CD14-positive monocyte (primary cell): ENCODE results near the gene RAPGEFL1. TPM values are rescaled to one million over a fixed set of nuclear protein-coding genes. Genes with fewer than 3 reads are reported as not detected.

Experiments
- DNase-seq, 3 donors: peaks; one replicate each; pipeline ENCODE4 v3.0.0-alpha.2; 2011 to 2022
- H2AFZ ChIP-seq: 2 replicates; pipeline ENCODE4 v1.6.0; 2012; ENCODE audit warnings: mild to moderate bottlenecking, low read depth, low read length, inconsistent platforms; ENCODE audit not compliant: insufficient read depth, poor library complexity, severe bottlenecking
- H3K27ac ChIP-seq, 2 donors: 1 replicate in 1 of 2; 2 replicates in 1 of 2; pipeline ENCODE4 v1.5.1; 2012 to 2013; ENCODE audit warnings: low read length in 2 of 2, control low read depth in 1 of 2, inconsistent platforms in 1 of 2, low read depth in 1 of 2, mild to moderate bottlenecking in 1 of 2
- H3K27me3 ChIP-seq, 2 donors: one replicate each; pipeline versions ENCODE4 v1.6.0 to v1.6.1; 2011 to 2013; ENCODE audit warnings: low read length in 2 of 2; ENCODE audit not compliant: control insufficient read depth in 2 of 2, insufficient read depth in 2 of 2
- H3K36me3 ChIP-seq, 2 donors: replicated peaks in 1 of 2; 1 replicate in 1 of 2; 2 replicates in 1 of 2; pipeline versions ENCODE4 v1.5.1 to v1.6.1; 2012 to 2013; ENCODE audit warnings: low read length in 2 of 2, control low read depth in 1 of 2, inconsistent platforms in 1 of 2, mild to moderate bottlenecking in 1 of 2; ENCODE audit not compliant: insufficient read depth in 2 of 2, control insufficient read depth in 1 of 2
- H3K4me1 ChIP-seq, 2 donors: 1 replicate in 1 of 2; 2 replicates in 1 of 2; pipeline versions ENCODE4 v1.5.1 to v1.6.1; 2012 to 2013; ENCODE audit warnings: low read length in 2 of 2, control low read depth in 1 of 2, inconsistent platforms in 1 of 2, mild to moderate bottlenecking in 1 of 2, moderate library complexity in 1 of 2; ENCODE audit not compliant: insufficient read depth in 2 of 2, control insufficient read depth in 1 of 2
- H3K4me2 ChIP-seq: replicated peaks from 2 replicates; pipeline ENCODE3; 2012; ENCODE audit warnings: low read length, moderate library complexity, mild to moderate bottlenecking; ENCODE audit not compliant: poor library complexity, severe bottlenecking; ENCODE audit errors: extremely low read depth
- H3K4me3 ChIP-seq, 3 experiments: fragments of 200-600 bp in 1 of 3; sonication (generic) in 1 of 3; replicated peaks in 1 of 3; 1 replicate in 2 of 3; 2 replicates in 1 of 3; pipeline ENCODE4 v1.5.1; 2011 to 2013; ENCODE audit warnings: low read length in 3 of 3, mild to moderate bottlenecking in 3 of 3, control low read depth in 2 of 3, low read depth in 2 of 3, inconsistent platforms in 1 of 3, moderate library complexity in 1 of 3
- H3K79me2 ChIP-seq: 2 replicates; pipeline ENCODE4 v1.6.0; 2012; ENCODE audit warnings: mild to moderate bottlenecking, control low read depth, inconsistent platforms, low read length, moderate library complexity; ENCODE audit not compliant: insufficient read depth
- H3K9ac ChIP-seq: 2 replicates; pipeline ENCODE4 v1.6.0; 2017; ENCODE audit warnings: low read length, mild to moderate bottlenecking; ENCODE audit not compliant: insufficient read depth, poor library complexity, severe bottlenecking
- H3K9me3 ChIP-seq, 2 donors: replicated peaks in 1 of 2; 1 replicate in 1 of 2; 2 replicates in 1 of 2; pipeline versions ENCODE4 v1.5.1 to v1.6.1; 2012 to 2013; ENCODE audit warnings: low read length in 2 of 2, control low read depth in 1 of 2; ENCODE audit not compliant: control insufficient read depth in 1 of 2, insufficient read depth in 1 of 2
- H4K20me1 ChIP-seq: 2 replicates; pipeline ENCODE4 v1.6.0; 2012; ENCODE audit warnings: mild to moderate bottlenecking, low read length, control low read depth, moderate library complexity; ENCODE audit not compliant: insufficient read depth
- H3K27ac Mint-ChIP-seq, 7 donors: one replicate each; pipeline ENCODE4 v1.8.0; 2020; ENCODE audit warnings: mild to moderate bottlenecking in 7 of 7, mixed read lengths in 7 of 7, moderate library complexity in 6 of 7, inconsistent platforms in 2 of 7
- H3K27me3 Mint-ChIP-seq, 3 donors: one replicate each; pipeline ENCODE4 v1.8.0; 2021 to 2022; ENCODE audit warnings: low read depth in 3 of 3, mild to moderate bottlenecking in 3 of 3, mixed read lengths in 3 of 3, moderate library complexity in 3 of 3, inconsistent platforms in 1 of 3
- H3K36me3 Mint-ChIP-seq, 2 donors: one replicate each; pipeline ENCODE4 v1.8.0; 2020; ENCODE audit warnings: mixed read lengths in 2 of 2, inconsistent platforms in 1 of 2, mild to moderate bottlenecking in 1 of 2
- H3K4me1 Mint-ChIP-seq: one replicate; pipeline ENCODE4 v1.8.0; 2020; ENCODE audit warnings: mild to moderate bottlenecking, mixed read lengths
- H3K4me3 Mint-ChIP-seq, 2 donors: one replicate each; pipeline ENCODE4 v1.8.0; 2020; ENCODE audit warnings: mild to moderate bottlenecking in 2 of 2, mixed read lengths in 2 of 2, moderate library complexity in 1 of 2
- H3K9me3 Mint-ChIP-seq, 7 donors: one replicate each; pipeline ENCODE4 v1.8.0; 2020 to 2022; ENCODE audit warnings: mixed read lengths in 7 of 7, mild to moderate bottlenecking in 6 of 7, moderate library complexity in 6 of 7, inconsistent platforms in 2 of 7
- WGBS: methylation state at CpG from one replicate; pipeline ENCODE4 v1.1.5; 2013; ENCODE audit warnings: missing lambda C conversion rate; ENCODE audit not compliant: insufficient coverage; 5-methylcytosine and 5-hydroxymethylcytosine counted together
- intact Hi-C, 2 donors: fragments of 100-400 bp; cut with micrococcal nuclease; formaldehyde crosslinking; loops; one replicate each; pipeline versions ENCODE4 v1.15.0 to v1.15.1; 2023
- polyA plus RNA-seq, 3 donors: library from polyadenylated mRNA; depleted of rRNA in 1 of 3; unstranded in 2 of 3; stranded (reverse) in 1 of 3; fragments of 300-500 nt in 2 of 3; fragments of >200 nt in 1 of 3; fragmentation: Illumina TruSeq in 2 of 3; gene quantifications; 1 replicate in 2 of 3; 2 replicates in 1 of 3; pipeline ENCODE4 v1.2.3, GENCODE V29; 2012 to 2021
- TF ChIP-seq, protein P1 (sequence below): fragments of 200-600 bp; IDR thresholded peaks from one replicate; pipeline ENCODE4 v1.8.0; 2022; ENCODE audit warnings: antibody characterized with exemption, mild to moderate bottlenecking

The RAPGEFL1 gene
- polyA plus RNA-seq, 3 donors: 0.09 to 6.1 (median 0.10) TPM

DNA sequence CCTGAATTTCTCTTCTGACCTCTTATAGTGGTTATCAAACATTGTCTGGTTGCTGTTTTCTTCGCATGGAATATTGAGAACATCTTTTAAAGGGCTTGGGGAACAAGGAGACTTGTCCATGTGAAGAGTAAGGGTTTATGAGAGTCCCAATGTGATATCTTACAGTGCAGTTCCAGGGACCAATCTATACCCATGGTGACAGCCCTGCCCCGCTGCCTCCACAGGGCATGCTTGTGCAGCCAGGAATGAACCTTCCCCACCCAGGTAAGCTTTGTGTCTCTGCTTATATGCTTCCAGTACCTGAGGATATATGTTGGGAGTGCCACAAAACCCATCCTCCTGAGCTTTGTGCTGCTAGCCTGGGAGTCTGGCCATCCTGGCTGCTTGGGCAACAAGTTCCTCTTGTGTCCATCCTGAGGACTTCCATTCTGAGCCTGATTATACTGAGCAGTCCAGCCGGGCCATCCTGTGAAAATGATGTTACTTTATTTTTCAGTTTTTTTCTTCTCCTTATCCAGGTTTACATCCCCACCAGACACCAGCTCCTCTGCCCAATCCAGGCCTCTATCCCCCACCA is 9.5 kb upstream of the RAPGEFL1 start:
- TF ChIP-seq, protein P1, sequence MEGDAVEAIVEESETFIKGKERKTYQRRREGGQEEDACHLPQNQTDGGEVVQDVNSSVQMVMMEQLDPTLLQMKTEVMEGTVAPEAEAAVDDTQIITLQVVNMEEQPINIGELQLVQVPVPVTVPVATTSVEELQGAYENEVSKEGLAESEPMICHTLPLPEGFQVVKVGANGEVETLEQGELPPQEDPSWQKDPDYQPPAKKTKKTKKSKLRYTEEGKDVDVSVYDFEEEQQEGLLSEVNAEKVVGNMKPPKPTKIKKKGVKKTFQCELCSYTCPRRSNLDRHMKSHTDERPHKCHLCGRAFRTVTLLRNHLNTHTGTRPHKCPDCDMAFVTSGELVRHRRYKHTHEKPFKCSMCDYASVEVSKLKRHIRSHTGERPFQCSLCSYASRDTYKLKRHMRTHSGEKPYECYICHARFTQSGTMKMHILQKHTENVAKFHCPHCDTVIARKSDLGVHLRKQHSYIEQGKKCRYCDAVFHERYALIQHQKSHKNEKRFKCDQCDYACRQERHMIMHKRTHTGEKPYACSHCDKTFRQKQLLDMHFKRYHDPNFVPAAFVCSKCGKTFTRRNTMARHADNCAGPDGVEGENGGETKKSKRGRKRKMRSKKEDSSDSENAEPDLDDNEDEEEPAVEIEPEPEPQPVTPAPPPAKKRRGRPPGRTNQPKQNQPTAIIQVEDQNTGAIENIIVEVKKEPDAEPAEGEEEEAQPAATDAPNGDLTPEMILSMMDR: no peak
- H4K20me1 ChIP-seq: peaks cover 42% of the 10 kb centered on the region
- no peak overlapping the region for H3K4me2 ChIP-seq
- intact Hi-C loops: loop anchor here (2.0 to 10.0 kb wide), 4 partner anchors 55 to 155 kb away; partner anchors contain the start of genes THRA (in 2 of the 2) and CSF3 (in 1 of the 2)
- H3K4me3 Mint-ChIP-seq: no peak overlapping the region
- no peaks in the 10 kb centered on the region for H3K9me3 Mint-ChIP-seq
- H3K79me2 ChIP-seq: peaks cover 12% of the 10 kb centered on the region
- no peaks in the 10 kb centered on the region for H3K4me1 ChIP-seq
- no peak overlapping the region for H2AFZ ChIP-seq
- peak overlapping the region; percentile 21 to 33 for H3K27ac ChIP-seq
- no peak overlapping the region for H3K4me3 ChIP-seq
- peaks cover 2% of the 10 kb centered on the region for H3K4me1 Mint-ChIP-seq
- no peaks in the 10 kb centered on the region for H3K27me3 Mint-ChIP-seq
- WGBS: 100% methylated on average over 1 of the region's 3 CpGs
- H3K27me3 ChIP-seq: no peaks in the 10 kb centered on the region
- H3K36me3 Mint-ChIP-seq: peaks cover 76 to 99% of the 10 kb centered on the region in 2 donors
- no peak overlapping the region for H3K9ac ChIP-seq
- H3K36me3 ChIP-seq: peaks cover 80 to 98% of the 10 kb centered on the region in 2 donors
- DNase-seq: no peak
- H3K9me3 ChIP-seq: no peaks in the 10 kb centered on the region
- H3K27ac Mint-ChIP-seq: peak overlapping the region in 6 of 7 donors; percentile 45 to 82 (median 76)

DNA sequence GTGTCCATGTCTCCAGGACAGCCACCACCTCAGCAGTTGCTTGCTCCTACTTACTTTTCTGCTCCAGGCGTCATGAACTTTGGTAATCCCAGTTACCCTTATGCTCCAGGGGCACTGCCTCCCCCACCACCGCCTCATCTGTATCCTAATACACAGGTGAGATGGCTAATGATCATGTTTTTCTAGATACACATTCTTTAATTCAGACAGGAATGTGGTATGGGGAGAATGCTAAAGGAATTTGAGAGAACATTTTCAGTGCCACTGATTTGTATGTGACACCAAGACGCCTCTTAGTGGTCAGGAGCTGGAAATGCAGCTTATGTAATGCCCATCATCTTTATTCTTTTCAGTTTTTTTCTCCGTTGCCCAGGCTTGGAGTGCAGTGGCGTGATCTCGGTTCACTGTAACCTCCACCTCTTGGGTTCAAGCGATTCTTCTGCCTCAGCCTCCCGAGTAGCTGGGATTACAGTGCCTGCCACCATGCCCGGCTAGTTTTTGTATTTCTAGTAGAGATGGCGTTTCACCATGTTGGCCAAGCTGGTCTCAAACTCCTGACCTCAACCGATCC is 8.9 kb upstream of the RAPGEFL1 start:
- Mint-ChIP-seq H3K4me1 (peaks cover 2% of the 10 kb centered on the region), H3K9me3 (no peaks in the 10 kb centered on the region), H3K4me3 (no peak overlapping the region), H3K27me3 (no peaks in the 10 kb centered on the region), H3K27ac (peak overlapping the region in 6 of 7 donors; percentile 46 to 82 (median 80)), H3K36me3 (peaks cover 78 to 99% of the 10 kb centered on the region in 2 donors)
- TF ChIP-seq, protein P1: peak; percentile 87
- peak overlapping the region; percentile 21 to 33 for H3K27ac ChIP-seq
- H2AFZ ChIP-seq: no peak overlapping the region
- peak; percentile 44 to 64 (median 62) for DNase-seq
- H3K9ac ChIP-seq: no peak overlapping the region
- H3K27me3 ChIP-seq: no peaks in the 10 kb centered on the region
- no peaks in the 10 kb centered on the region for H3K9me3 ChIP-seq
- no peak overlapping the region for H3K4me3 ChIP-seq
- peaks cover 42% of the 10 kb centered on the region for H4K20me1 ChIP-seq
- no peak overlapping the region for H3K4me2 ChIP-seq
- H3K36me3 ChIP-seq: peaks cover 80 to 97% of the 10 kb centered on the region in 2 donors
- WGBS: 45% methylated on average over 10 of the region's 11 CpGs
- H3K79me2 ChIP-seq: peaks cover 12% of the 10 kb centered on the region
- no peaks in the 10 kb centered on the region for H3K4me1 ChIP-seq
- intact Hi-C loops: loop anchor here (2.0 to 10.0 kb wide), 4 partner anchors 56 to 156 kb away; partner anchors contain the start of genes THRA (in 2 of the 2) and CSF3 (in 1 of the 2)
